HCT116 (cell line): ENCODE data around the gene HERC3. TPM values are rescaled to one million over a fixed set of nuclear protein-coding genes. Genes with fewer than 3 reads are reported as not detected.

ENCODE experiments used
- ATAC-seq: fragments of 200-7000 bp; cut with Tn5 transposase; 2 replicates; pipeline ENCODE4 v1.9.1; 2020; ENCODE audit warnings: mild to moderate bottlenecking, moderate library complexity
- BruUV-seq: library from RNA; stranded (reverse); fragments of 400-500 nt; replicated peaks from 2 replicates; lab custom pipeline; 2021; lab: Mats Ljungman, UMichigan
- CTCF ChIA-PET: fragments of 300-600 bp; sonication (Branson Sonifier 250); formaldehyde crosslinking; loops from one replicate; lab custom pipeline; 2021; ENCODE audit warnings: antibody characterized with exemption; lab: Charles Lee
- POLR2A ChIA-PET: fragments of 300-600, 350-600 bp; sonication (Branson Sonifier 250); formaldehyde crosslinking; loops from one replicate; lab custom pipeline; 2021; ENCODE audit warnings: antibody characterized with exemption; lab: Charles Lee
- RAD21 ChIA-PET, 2 experiments: fragments of 300-600 bp; sonication (Branson Sonifier 250); formaldehyde crosslinking; loops; one replicate each; lab custom pipeline; 2023; ENCODE audit warnings: low total read pairs in 2 of 2; ENCODE audit not compliant: uncharacterized antibody in 2 of 2, unreplicated experiment in 2 of 2, low non-redundant PET in 1 of 2; lab: Charles Lee
- DNase-seq: peaks from one replicate; pipeline ENCODE4 v3.0.0-alpha.2; 2010; ENCODE audit warnings: low read depth, low spot score
- H2AFZ ChIP-seq: fragments of 200-600 bp; shearing (Covaris generic), sonication (generic); 2 replicates; pipeline ENCODE4 v1.6.1; 2017; ENCODE audit warnings: low read depth, mixed run types, mixed read lengths, antibody characterized with exemption, low read length; ENCODE audit not compliant: poor library complexity, severe bottlenecking
- H3K27ac ChIP-seq: 2 replicates; pipeline ENCODE4 v1.5.1; 2012; ENCODE audit warnings: low read depth, low read length
- H3K27me3 ChIP-seq: fragments of 200-600 bp; sonication (generic); 2 replicates; pipeline ENCODE4 v1.6.1; 2016; ENCODE audit warnings: mixed run types, low read length, mixed read lengths; ENCODE audit not compliant: insufficient read depth
- H3K36me3 ChIP-seq, 2 experiments: fragments of 200-500 bp in 1 of 2; fragments of 200-600 bp in 1 of 2; sonication (Bioruptor generic) in 1 of 2; sonication (generic) in 1 of 2; 2 replicates each; pipeline versions ENCODE4 v1.5.1 to v1.6.1; 2014 to 2016; ENCODE audit warnings: low read length in 2 of 2, inconsistent platforms in 1 of 2, mixed read lengths in 1 of 2, mixed run types in 1 of 2; ENCODE audit not compliant: insufficient read depth in 2 of 2, control insufficient read depth in 1 of 2
- H3K4me1 ChIP-seq, 2 experiments: fragments of 200-600 bp in 1 of 2; sonication (generic) in 1 of 2; 2 replicates each; pipeline versions ENCODE4 v1.5.1 to v1.6.1; 2012 to 2017; ENCODE audit warnings: low read length in 2 of 2, inconsistent platforms in 1 of 2, mild to moderate bottlenecking in 1 of 2, mixed read lengths in 1 of 2, mixed run types in 1 of 2, moderate library complexity in 1 of 2; ENCODE audit not compliant: insufficient read depth in 2 of 2, control insufficient read depth in 1 of 2
- H3K4me2 ChIP-seq: fragments of 200-600 bp; sonication (generic); 2 replicates; pipeline ENCODE4 v1.6.1; 2017; ENCODE audit warnings: mixed run types, low read length, mixed read lengths
- H3K4me3 ChIP-seq, 2 experiments: fragments of 200-600 bp in 1 of 2; sonication (generic) in 1 of 2; replicated peaks in 1 of 2; 2 replicates each; pipeline ENCODE4 v1.5.1; 2011 to 2016; ENCODE audit warnings: low read length in 2 of 2, control low read depth in 1 of 2, low read depth in 1 of 2, mild to moderate bottlenecking in 1 of 2, mixed read lengths in 1 of 2, mixed run types in 1 of 2
- H3K79me2 ChIP-seq: fragments of 200-600 bp; sonication (generic); 2 replicates; pipeline ENCODE4 v1.6.1; 2017; ENCODE audit warnings: mild to moderate bottlenecking, mixed run types, low read length, moderate library complexity, mixed read lengths; ENCODE audit not compliant: insufficient read depth
- H3K9ac ChIP-seq: fragments of 200-600 bp; sonication (generic); 2 replicates; pipeline ENCODE4 v1.6.1; 2016; ENCODE audit warnings: low read length, mixed read lengths
- H3K9me2 ChIP-seq: fragments of 200-600 bp; sonication (generic), shearing (Covaris generic); 2 replicates; pipeline ENCODE4 v1.6.1; 2017; ENCODE audit warnings: mixed run types, mild to moderate bottlenecking, moderate library complexity; ENCODE audit not compliant: insufficient read depth
- H3K9me3 ChIP-seq, 2 experiments: fragments of 200-500 bp in 1 of 2; fragments of 200-600 bp in 1 of 2; sonication (Bioruptor generic) in 1 of 2; sonication (generic) in 1 of 2; 2 replicates each; pipeline ENCODE4 v1.6.1; 2014 to 2017; ENCODE audit warnings: low read length in 2 of 2, mixed read lengths in 2 of 2, inconsistent platforms in 1 of 2, low read depth in 1 of 2, mild to moderate bottlenecking in 1 of 2, mixed run types in 1 of 2, moderate library complexity in 1 of 2; ENCODE audit not compliant: control insufficient read depth in 1 of 2, insufficient read depth in 1 of 2
- H4K20me1 ChIP-seq: fragments of 200-600 bp; sonication (generic), shearing (Covaris generic); 2 replicates; pipeline ENCODE4 v1.6.1; 2017; ENCODE audit warnings: mixed run types, mild to moderate bottlenecking, moderate library complexity; ENCODE audit not compliant: insufficient read depth
- CBX3 ChIP-seq: IDR thresholded peaks from 2 replicates; pipeline ENCODE4 v1.6.1; 2012; ENCODE audit warnings: low read depth
- EZH2 ChIP-seq: fragments of 200-600 bp; sonication (generic); IDR thresholded peaks from 2 replicates; pipeline ENCODE4 v1.6.1; 2017; ENCODE audit warnings: antibody characterized with exemption, mixed run types
- EZH2phosphoT487 ChIP-seq: fragments of 200-600 bp; IDR thresholded peaks from 2 replicates; pipeline ENCODE4 v1.6.1; 2018; ENCODE audit warnings: antibody characterized with exemption, borderline replicate concordance
- JUND ChIP-seq: IDR thresholded peaks from 2 replicates; pipeline ENCODE4 v1.6.1; 2012
- POLR2A ChIP-seq: IDR thresholded peaks from 2 replicates; pipeline ENCODE4 v1.7.0; 2011; ENCODE audit warnings: borderline replicate concordance; ENCODE audit not compliant: insufficient read depth, insufficient read length; ENCODE audit errors: extremely low read depth
- RAD21 ChIP-seq: IDR thresholded peaks from 2 replicates; pipeline ENCODE4 v1.6.1; 2012; ENCODE audit warnings: low read depth, mild to moderate bottlenecking
- SIN3A ChIP-seq: IDR thresholded peaks from 2 replicates; pipeline ENCODE4 v1.6.1; 2012; ENCODE audit warnings: low read depth
- SP1 ChIP-seq: IDR thresholded peaks from 2 replicates; pipeline ENCODE4 v1.6.1; 2012; ENCODE audit warnings: low read depth
- SRF ChIP-seq: IDR thresholded peaks from 2 replicates; pipeline ENCODE4 v1.6.1; 2012; ENCODE audit warnings: low read depth
- ZFX ChIP-seq: fragments of 450-650 bp; IDR thresholded peaks from 2 replicates; pipeline ENCODE4 v1.6.1; 2017
- ZNF274 ChIP-seq: fragments of 200-500 bp; sonication (Bioruptor generic); IDR thresholded peaks from 2 replicates; pipeline ENCODE4 v1.6.1; 2014; ENCODE audit warnings: mild to moderate bottlenecking, low read depth, low read length, inconsistent platforms
- intact Hi-C: fragments of 100-400 bp; cut with micrococcal nuclease; formaldehyde crosslinking; loops from 2 replicates; pipeline ENCODE4 v1.10.0; 2022
- total RNA-seq: library from RNA; stranded (reverse); gene quantifications from one replicate; pipeline ENCODE4 v1.2.1, GENCODE V29; 2021; ENCODE audit not compliant: unreplicated experiment
- TF ChIP-seq, protein P1 (sequence below): IDR thresholded peaks from 2 replicates; pipeline ENCODE4 v1.6.1; 2011; ENCODE audit warnings: mild to moderate bottlenecking, low read length, moderate library complexity; ENCODE audit not compliant: insufficient replicate concordance; ENCODE audit errors: extremely low read depth
- TF ChIP-seq, protein P2 (sequence below): IDR thresholded peaks from 2 replicates; pipeline ENCODE4 v1.6.1; 2012
- TF ChIP-seq, protein P3 (sequence below): IDR thresholded peaks from 2 replicates; pipeline ENCODE4 v1.6.1; 2012

The HERC3 gene
- total RNA-seq, 1 experiment from 2014 or later, result 10.8 TPM

DNA sequence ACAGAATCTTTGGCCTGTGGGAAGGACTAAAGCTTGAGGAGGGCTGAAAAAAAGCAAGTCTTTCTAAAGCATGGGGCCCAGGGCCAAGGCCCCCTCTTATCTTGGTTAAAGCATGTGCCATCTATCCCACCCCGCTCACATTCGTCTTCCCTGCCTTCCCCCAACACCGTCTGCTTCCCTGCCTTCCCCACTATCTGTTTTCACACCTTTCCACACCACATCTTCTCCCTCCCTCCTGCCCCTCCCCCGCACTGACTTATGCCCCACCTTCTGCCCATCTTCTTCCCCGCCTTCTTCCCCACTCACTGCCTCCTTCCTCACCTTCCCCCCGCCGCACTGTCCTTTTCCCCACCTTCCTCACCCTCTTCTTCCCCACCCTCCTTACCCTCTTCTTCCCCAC is 106.2 kb downstream of the HERC3 start:
- BruUV-seq, result no TSS peak
- ATAC-seq, result no peak
- POLR2A ChIA-PET, result no interaction called here
- Histone ChIP-seq H3K9me2 (no peaks in the 10 kb centered on the region), H3K4me3 (no peak overlapping the region), H3K4me2 (no peak overlapping the region), H2AFZ (no peak overlapping the region), H3K9ac (no peak overlapping the region), H4K20me1 (no peaks in the 10 kb centered on the region), H3K36me3 (no peaks in the 10 kb centered on the region), H3K4me1 (peaks cover 0 to 5% of the 10 kb centered on the region in 2 experiments; a peak in 1 of 4 replicates), H3K27ac (no peak overlapping the region), H3K27me3 (no peaks in the 10 kb centered on the region), H3K79me2 (no peaks in the 10 kb centered on the region), H3K9me3 (no peaks in the 10 kb centered on the region)
- TF ChIP-seq CBX3, result no peak
- TF ChIP-seq, protein P1, sequence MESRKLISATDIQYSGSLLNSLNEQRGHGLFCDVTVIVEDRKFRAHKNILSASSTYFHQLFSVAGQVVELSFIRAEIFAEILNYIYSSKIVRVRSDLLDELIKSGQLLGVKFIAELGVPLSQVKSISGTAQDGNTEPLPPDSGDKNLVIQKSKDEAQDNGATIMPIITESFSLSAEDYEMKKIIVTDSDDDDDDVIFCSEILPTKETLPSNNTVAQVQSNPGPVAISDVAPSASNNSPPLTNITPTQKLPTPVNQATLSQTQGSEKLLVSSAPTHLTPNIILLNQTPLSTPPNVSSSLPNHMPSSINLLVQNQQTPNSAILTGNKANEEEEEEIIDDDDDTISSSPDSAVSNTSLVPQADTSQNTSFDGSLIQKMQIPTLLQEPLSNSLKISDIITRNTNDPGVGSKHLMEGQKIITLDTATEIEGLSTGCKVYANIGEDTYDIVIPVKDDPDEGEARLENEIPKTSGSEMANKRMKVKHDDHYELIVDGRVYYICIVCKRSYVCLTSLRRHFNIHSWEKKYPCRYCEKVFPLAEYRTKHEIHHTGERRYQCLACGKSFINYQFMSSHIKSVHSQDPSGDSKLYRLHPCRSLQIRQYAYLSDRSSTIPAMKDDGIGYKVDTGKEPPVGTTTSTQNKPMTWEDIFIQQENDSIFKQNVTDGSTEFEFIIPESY, result no peak
- no peak for TF ChIP-seq SP1
- TF ChIP-seq, protein P2, sequence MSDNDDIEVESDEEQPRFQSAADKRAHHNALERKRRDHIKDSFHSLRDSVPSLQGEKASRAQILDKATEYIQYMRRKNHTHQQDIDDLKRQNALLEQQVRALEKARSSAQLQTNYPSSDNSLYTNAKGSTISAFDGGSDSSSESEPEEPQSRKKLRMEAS, result no peak
- no peak for TF ChIP-seq RAD21
- TF ChIP-seq SIN3A, result no peak
- TF ChIP-seq ZFX, result no peak
- TF ChIP-seq, protein P3, sequence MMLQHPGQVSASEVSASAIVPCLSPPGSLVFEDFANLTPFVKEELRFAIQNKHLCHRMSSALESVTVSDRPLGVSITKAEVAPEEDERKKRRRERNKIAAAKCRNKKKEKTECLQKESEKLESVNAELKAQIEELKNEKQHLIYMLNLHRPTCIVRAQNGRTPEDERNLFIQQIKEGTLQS, result no peak
- TF ChIP-seq ZNF274, result no peak
- no peak for TF ChIP-seq EZH2phosphoT487
- no peak for TF ChIP-seq SRF
- TF ChIP-seq JUND, result no peak
- no peak for TF ChIP-seq POLR2A
- TF ChIP-seq EZH2, result no peak
- intact Hi-C loops, result no loop called here
- DNase-seq, result no peak
- RAD21 ChIA-PET, result no interaction called here
- CTCF ChIA-PET, result interaction anchor here (1.6 kb wide), 1 partner anchor 25 kb away, joined by 3 read pairs; no protein-coding TSS in a partner anchor
